Tibial nerve (tissue), 4 donors: ENCODE measurements around the gene HAPLN1.

Experiments used
- EP300 ChIP-seq, 2 donors: sonication (generic); formaldehyde crosslinking; IDR thresholded peaks; one replicate each; pipeline ENCODE4 v1.6.1; 2017; ENCODE audit warnings: antibody characterized with exemption in 2 of 2, mild to moderate bottlenecking in 1 of 2
- POLR2A ChIP-seq, 2 donors: fragments of 450-650 bp; IDR thresholded peaks; one replicate each; pipeline ENCODE4 v1.6.1; 2017; ENCODE audit warnings: antibody characterized with exemption in 2 of 2, mild to moderate bottlenecking in 2 of 2, moderate library complexity in 2 of 2
- TF ChIP-seq, protein P1 (sequence below), 5 experiments: fragments of 200-600 bp in 3 of 5; fragments of 450-650 bp in 2 of 5; sonication (generic) in 3 of 5; IDR thresholded peaks; one replicate each; pipeline ENCODE4 v1.5.1; 2016 to 2019; ENCODE audit warnings: antibody characterized with exemption in 5 of 5, mild to moderate bottlenecking in 3 of 5, moderate library complexity in 2 of 5

DNA sequence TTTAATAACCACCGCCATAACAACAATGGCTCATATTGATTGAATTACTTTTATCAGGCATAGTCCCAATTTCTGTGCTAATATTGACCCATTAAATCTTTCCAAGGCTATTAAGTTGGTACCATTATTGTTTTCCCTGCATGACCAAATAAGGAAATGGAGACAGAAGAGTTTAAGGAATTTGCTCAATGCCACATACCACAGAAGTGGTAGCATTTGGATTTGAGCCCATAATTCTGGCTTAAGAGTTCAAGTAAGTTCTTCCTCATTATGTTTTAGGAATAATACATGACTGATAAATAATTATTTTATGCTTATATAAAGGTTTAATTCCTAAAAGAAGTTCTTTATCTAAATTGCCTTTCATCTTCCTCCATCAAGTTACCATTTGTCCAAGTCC lies 43.4 kb upstream of the HAPLN1 start:
- TF ChIP-seq, protein P1, sequence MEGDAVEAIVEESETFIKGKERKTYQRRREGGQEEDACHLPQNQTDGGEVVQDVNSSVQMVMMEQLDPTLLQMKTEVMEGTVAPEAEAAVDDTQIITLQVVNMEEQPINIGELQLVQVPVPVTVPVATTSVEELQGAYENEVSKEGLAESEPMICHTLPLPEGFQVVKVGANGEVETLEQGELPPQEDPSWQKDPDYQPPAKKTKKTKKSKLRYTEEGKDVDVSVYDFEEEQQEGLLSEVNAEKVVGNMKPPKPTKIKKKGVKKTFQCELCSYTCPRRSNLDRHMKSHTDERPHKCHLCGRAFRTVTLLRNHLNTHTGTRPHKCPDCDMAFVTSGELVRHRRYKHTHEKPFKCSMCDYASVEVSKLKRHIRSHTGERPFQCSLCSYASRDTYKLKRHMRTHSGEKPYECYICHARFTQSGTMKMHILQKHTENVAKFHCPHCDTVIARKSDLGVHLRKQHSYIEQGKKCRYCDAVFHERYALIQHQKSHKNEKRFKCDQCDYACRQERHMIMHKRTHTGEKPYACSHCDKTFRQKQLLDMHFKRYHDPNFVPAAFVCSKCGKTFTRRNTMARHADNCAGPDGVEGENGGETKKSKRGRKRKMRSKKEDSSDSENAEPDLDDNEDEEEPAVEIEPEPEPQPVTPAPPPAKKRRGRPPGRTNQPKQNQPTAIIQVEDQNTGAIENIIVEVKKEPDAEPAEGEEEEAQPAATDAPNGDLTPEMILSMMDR (IDR thresholded peaks at IDR 0.05), result no peak
- TF ChIP-seq EP300 (IDR thresholded peaks at IDR 0.05) (no peak), POLR2A (IDR thresholded peaks at IDR 0.05) (no peak)
